GM21526 (cell line): ENCODE measurements around the gene TPBGL.

Source experiments
- ATAC-seq: cut with Tn5 transposase; IDR thresholded peaks from one replicate; pipeline ENCODE4 v1.9.1; 2021; ENCODE audit warnings: moderate library complexity; ENCODE audit not compliant: unreplicated experiment, low FRiP score

The TPBGL gene

DNA sequence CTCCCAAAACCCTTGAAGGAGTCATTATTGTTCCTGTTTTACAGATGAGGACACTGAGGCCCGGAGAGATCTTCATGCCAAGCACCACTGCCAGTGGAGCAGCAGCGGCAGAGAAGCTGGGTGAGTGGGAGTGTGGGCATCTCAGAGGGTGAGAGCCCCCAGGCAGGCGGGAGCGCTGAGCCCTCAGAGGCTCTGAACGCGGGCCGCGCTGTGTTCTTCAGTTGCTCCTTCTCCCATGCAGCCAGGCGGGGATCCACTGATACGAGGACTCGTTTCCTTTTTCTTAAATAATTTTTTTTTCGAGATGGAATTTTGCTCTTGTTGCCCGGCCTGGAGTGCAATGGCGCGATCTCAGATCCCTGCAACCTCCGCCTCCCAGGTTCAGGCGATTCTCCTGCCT is 47.0 kb downstream of the TPBGL start:
- ATAC-seq = no peak

DNA sequence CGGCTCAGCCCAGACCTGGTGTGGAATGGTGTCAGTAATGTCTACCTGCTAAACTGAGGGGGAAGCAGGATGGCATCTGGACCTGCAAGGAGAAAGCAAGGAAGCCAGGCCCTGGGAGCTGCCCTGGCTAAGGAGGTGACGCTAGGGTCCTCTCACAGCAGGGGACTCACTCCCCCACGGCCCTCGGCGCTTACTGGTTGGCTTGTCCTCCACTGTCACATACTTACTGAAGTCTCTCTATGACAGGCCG is 48.9 kb downstream of the TPBGL start:
- ATAC-seq = no peak

DNA sequence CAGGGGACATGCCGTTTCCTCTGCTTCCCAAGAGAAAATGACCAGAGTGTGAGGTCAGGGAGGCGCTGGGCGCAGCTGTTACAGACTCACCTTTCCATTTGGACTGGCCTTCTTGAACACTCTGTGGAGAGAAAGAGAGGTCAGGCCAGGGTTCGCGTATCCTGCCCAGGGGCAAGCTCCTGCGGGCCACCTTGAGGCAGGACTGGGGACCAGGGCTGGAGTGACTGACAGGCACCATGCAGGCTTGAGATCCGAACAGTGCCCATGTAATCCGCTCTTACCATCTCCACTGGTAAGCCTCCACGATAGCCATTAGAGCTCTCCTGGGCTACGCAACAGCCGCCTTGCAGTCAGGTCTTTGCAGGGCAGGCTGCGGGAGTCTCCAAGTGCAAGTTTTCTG is 49.3 kb downstream of the TPBGL start:
- no peak for ATAC-seq

DNA sequence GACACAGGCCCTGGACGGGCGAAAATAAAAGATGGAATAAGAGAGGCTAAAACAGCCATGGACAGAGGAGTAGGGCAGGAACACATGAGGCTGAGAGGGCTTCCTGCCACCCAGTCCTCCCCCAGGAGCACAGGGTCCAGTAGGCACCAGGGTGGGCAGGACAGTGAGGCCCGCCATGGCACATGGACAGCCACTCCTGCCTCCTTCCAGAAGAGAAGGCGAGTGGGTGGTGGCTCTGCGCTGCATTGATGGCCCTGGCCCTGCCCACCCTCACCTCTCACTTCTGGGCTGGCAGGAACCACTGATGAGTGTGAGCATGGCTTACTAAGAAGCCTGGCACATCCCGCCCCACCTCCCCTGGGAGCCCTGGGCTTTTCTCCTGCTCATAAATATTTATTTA is 51.2 kb downstream of the TPBGL start:
- no peak for ATAC-seq

DNA sequence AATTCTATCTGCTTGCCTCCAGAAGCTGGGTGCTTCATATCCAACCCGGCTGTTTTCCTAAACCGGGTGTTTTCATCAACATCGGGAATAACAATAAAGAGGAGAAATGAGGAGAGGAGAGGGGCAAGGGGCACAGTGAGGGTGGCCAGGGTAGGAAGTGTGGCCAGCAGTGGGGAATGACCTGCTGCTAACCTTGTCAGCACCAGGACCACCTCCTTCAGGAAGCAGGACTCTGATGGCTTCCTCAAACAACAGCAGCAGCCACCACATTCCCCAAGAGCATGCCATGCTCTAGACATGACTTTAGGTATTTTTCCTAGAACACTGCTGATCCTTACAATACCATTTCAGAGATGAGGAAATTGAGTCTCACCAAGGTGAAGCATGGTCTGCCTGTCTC is 52.4 kb downstream of the TPBGL start:
- no peak for ATAC-seq
